Activated B cell treated with CpG ODN at 0.5 μM for 24 hours (primary cell): ENCODE data around the gene TXNRD2. TPM values are rescaled to one million over a fixed set of nuclear protein-coding genes. Genes with fewer than 3 reads are reported as not detected.

Experiments used
- ATAC-seq: fragments of 200-7000 bp; cut with Tn5 transposase; one replicate; pipeline ENCODE4 v1.10.0; 2021; ENCODE audit warnings: low read depth, mild to moderate bottlenecking, moderate library complexity
- CTCF ChIA-PET: fragments of 350-600 bp; sonication (Branson Sonifier 250); formaldehyde crosslinking; loops from one replicate; lab custom pipeline; 2021; ENCODE audit warnings: antibody characterized with exemption; lab: Charles Lee
- POLR2A ChIA-PET: fragments of 350-600 bp; sonication (Branson Sonifier 250); formaldehyde crosslinking; loops from one replicate; lab custom pipeline; 2021; ENCODE audit warnings: antibody characterized with exemption; lab: Charles Lee
- DNase-seq: peaks from one replicate; pipeline ENCODE4 v3.0.0; 2022
- H3K27ac Mint-ChIP-seq: one replicate; pipeline ENCODE4 v1.8.0; 2020; ENCODE audit warnings: mixed read lengths
- H3K27me3 Mint-ChIP-seq: one replicate; pipeline ENCODE4 v1.8.0; 2021; ENCODE audit warnings: mixed read lengths
- H3K36me3 Mint-ChIP-seq: one replicate; pipeline ENCODE4 v1.8.0; 2021; ENCODE audit warnings: low read depth, mixed read lengths
- H3K4me1 Mint-ChIP-seq: one replicate; pipeline ENCODE4 v1.8.0; 2021; ENCODE audit warnings: mixed read lengths
- H3K4me3 Mint-ChIP-seq: one replicate; pipeline ENCODE4 v1.8.0; 2020; ENCODE audit warnings: mild to moderate bottlenecking, mixed read lengths
- H3K9me3 Mint-ChIP-seq: one replicate; pipeline ENCODE4 v1.8.0; 2020; ENCODE audit warnings: mixed read lengths
- CTCF ChIP-seq: fragments of 200-600 bp; IDR thresholded peaks from one replicate; pipeline ENCODE4 v1.8.0; 2022; ENCODE audit warnings: antibody characterized with exemption, mild to moderate bottlenecking
- intact Hi-C: fragments of 100-400 bp; cut with micrococcal nuclease; formaldehyde crosslinking; loops from one replicate; pipeline ENCODE4 v1.15.1; 2024
- total RNA-seq: library from RNA; stranded (reverse); gene quantifications from 2 replicates; pipeline ENCODE4 v1.2.3, GENCODE V29; 2022

Gene TXNRD2
- total RNA-seq, 1 donor from 2014 or later = 31.2 TPM

- Mint-ChIP-seq H3K27me3 (no peaks in the 10 kb centered on the region), H3K27ac (no peak overlapping the region), H3K4me3 (no peak overlapping the region), H3K9me3 (no peaks in the 10 kb centered on the region), H3K4me1 (peaks cover 30% of the 10 kb centered on the region), H3K36me3 (peaks cover 21% of the 10 kb centered on the region)
- POLR2A ChIA-PET = no interaction called here
- intact Hi-C loops = no loop called here
- CTCF ChIA-PET = no interaction called here
- DNase-seq (no peak), ATAC-seq (no peak)
- TF ChIP-seq CTCF = no peak
These were observed 93.1 kb downstream of the TXNRD2 start for GRCh38 chr22:19848298-19849224.

GRCh38 chr22:19847345-19847632 lies 94.3 kb downstream of the TXNRD2 start:
- peaks cover 19% of the 10 kb centered on the region for H3K4me1 Mint-ChIP-seq
- CTCF ChIA-PET = no interaction called here
- intact Hi-C loops = no loop called here
- no peak overlapping the region for H3K27ac Mint-ChIP-seq
- no peak for ATAC-seq
- POLR2A ChIA-PET = no interaction called here
- H3K9me3 Mint-ChIP-seq = no peaks in the 10 kb centered on the region
- DNase-seq = no peak
- no peaks in the 10 kb centered on the region for H3K27me3 Mint-ChIP-seq
- no peak overlapping the region for H3K4me3 Mint-ChIP-seq
- H3K36me3 Mint-ChIP-seq = peaks cover 21% of the 10 kb centered on the region
- TF ChIP-seq CTCF = no peak

- Mint-ChIP-seq H3K27me3 (no peaks in the 10 kb centered on the region), H3K4me3 (no peak overlapping the region), H3K36me3 (peaks cover 16% of the 10 kb centered on the region), H3K4me1 (peaks cover 16% of the 10 kb centered on the region), H3K27ac (no peak overlapping the region), H3K9me3 (no peaks in the 10 kb centered on the region)
- no peak for TF ChIP-seq CTCF
- ChIA-PET CTCF (no interaction called here), POLR2A (no interaction called here)
- intact Hi-C loops = no loop called here
- no peak for DNase-seq
- no peak for ATAC-seq
These were observed 94.8 kb downstream of the TXNRD2 start for GRCh38 chr22:19846620-19847344.

GRCh38 chr22:19845054-19845722 lies 96.4 kb downstream of the TXNRD2 start:
- peaks cover 19% of the 10 kb centered on the region for H3K4me1 Mint-ChIP-seq
- ATAC-seq (peak; percentile 40), DNase-seq (no peak)

More at GRCh38 chr22:19845054-19845722, 96.4 kb downstream of the TXNRD2 start:
- intact Hi-C loops = no loop called here
- Mint-ChIP-seq H3K4me3 (no peak overlapping the region), H3K36me3 (peaks cover 7% of the 10 kb centered on the region), H3K27ac (no peak overlapping the region), H3K27me3 (no peaks in the 10 kb centered on the region), H3K9me3 (no peaks in the 10 kb centered on the region)
- CTCF ChIA-PET = interaction anchor here (0.9 kb wide), 1 partner anchor 47 kb away, joined by 3 read pairs; no protein-coding TSS in a partner anchor
- POLR2A ChIA-PET = interaction anchor here (1.4 kb wide), 1 partner anchor 11 kb away, joined by 4 read pairs; no protein-coding TSS in a partner anchor
- no peak for TF ChIP-seq CTCF
